GM12878 (cell line): ENCODE data around the gene PCP4L1. TPM values are rescaled to one million over a fixed set of nuclear protein-coding genes. Genes with fewer than 3 reads are reported as not detected.

ENCODE experiments used
- ATF2 ChIP-seq: IDR thresholded peaks from 2 replicates; pipeline ENCODE4 v1.6.1; 2012; ENCODE audit warnings: low read length, inconsistent platforms
- CBFB ChIP-seq: IDR thresholded peaks from 2 replicates; pipeline ENCODE4 v1.6.1; 2016; ENCODE audit warnings: antibody characterized with exemption, low read depth
- CHD2 ChIP-seq: IDR thresholded peaks from 2 replicates; pipeline ENCODE4 v1.6.1; 2011; ENCODE audit warnings: low read depth, low read length, improper control_type of control experiment, borderline replicate concordance
- CREM ChIP-seq: IDR thresholded peaks from 2 replicates; pipeline ENCODE4 v1.6.1; 2014; ENCODE audit warnings: antibody characterized with exemption, low read depth
- EZH2 ChIP-seq: IDR thresholded peaks from 2 replicates; pipeline ENCODE4 v1.6.1; 2012; ENCODE audit warnings: low read depth, mild to moderate bottlenecking, control low read depth, inconsistent platforms, low read length, borderline replicate concordance; ENCODE audit not compliant: control insufficient read depth
- GABPA ChIP-seq: IDR thresholded peaks from 2 replicates; pipeline ENCODE4 v1.6.1; 2014; ENCODE audit warnings: antibody characterized with exemption, low read depth, mild to moderate bottlenecking, inconsistent platforms
- GATAD2B ChIP-seq: fragments of 450-650 bp; conservative IDR thresholded peaks from 2 replicates; pipeline ENCODE4 v1.6.1; 2017; ENCODE audit warnings: low read depth, mild to moderate bottlenecking, moderate library complexity
- HCFC1 ChIP-seq: fragments of 150-350 bp; IDR thresholded peaks from 2 replicates; pipeline ENCODE4 v1.6.1; 2014; ENCODE audit warnings: low read length
- IRF4 ChIP-seq: IDR thresholded peaks from 2 replicates; pipeline ENCODE4 v1.6.1; 2011; ENCODE audit warnings: low read depth, low read length
- KLF5 ChIP-seq: fragments of 450-650 bp; IDR thresholded peaks from 2 replicates; pipeline ENCODE4 v1.6.1; 2014; ENCODE audit warnings: mild to moderate bottlenecking; ENCODE audit not compliant: partially characterized antibody
- MEF2A ChIP-seq: IDR thresholded peaks from 2 replicates; pipeline ENCODE4 v1.6.1; 2011; ENCODE audit warnings: low read depth, mild to moderate bottlenecking, low read length, moderate library complexity; ENCODE audit not compliant: insufficient read depth
- MTA3 ChIP-seq: IDR thresholded peaks from 2 replicates; pipeline ENCODE4 v1.6.1; 2012; ENCODE audit warnings: low read length, inconsistent platforms, borderline replicate concordance
- NBN ChIP-seq: fragments of 450-650 bp; IDR thresholded peaks from 2 replicates; pipeline ENCODE4 v1.6.1; 2016
- PML ChIP-seq: IDR thresholded peaks from 2 replicates; pipeline ENCODE4 v1.6.1; 2012; ENCODE audit warnings: low read length, inconsistent platforms
- POU2F2 ChIP-seq: IDR thresholded peaks from 3 replicates; pipeline ENCODE4 v1.6.1; 2011; ENCODE audit warnings: low read depth, mild to moderate bottlenecking, low read length, borderline replicate concordance
- REST ChIP-seq: IDR thresholded peaks from 2 replicates; pipeline ENCODE4 v1.6.1; 2012; ENCODE audit warnings: mild to moderate bottlenecking, low read depth, low read length
- SMAD5 ChIP-seq: IDR thresholded peaks from 2 replicates; pipeline ENCODE4 v1.6.1; 2016; ENCODE audit warnings: antibody characterized with exemption, low read depth
- SPI1 ChIP-seq: IDR thresholded peaks from 2 replicates; pipeline ENCODE4 v1.6.1; 2011; ENCODE audit warnings: low read depth, mild to moderate bottlenecking, low read length, moderate library complexity, borderline replicate concordance; ENCODE audit not compliant: insufficient read depth
- SREBF1 ChIP-seq: IDR thresholded peaks from 2 replicates; pipeline ENCODE4 v1.6.1; 2012; ENCODE audit warnings: mild to moderate bottlenecking, low read length
- STAT3 ChIP-seq: IDR thresholded peaks from 2 replicates; pipeline ENCODE4 v1.6.1; 2011; ENCODE audit warnings: low read depth, low read length, improper control_type of control experiment
- SUPT20H ChIP-seq: IDR thresholded peaks from 2 replicates; pipeline ENCODE4 v1.6.1; 2011; ENCODE audit warnings: low read depth, mild to moderate bottlenecking, low read length, moderate library complexity, borderline replicate concordance; ENCODE audit not compliant: control insufficient read depth
- TARDBP ChIP-seq: IDR thresholded peaks from 2 replicates; pipeline ENCODE4 v1.6.1; 2016; ENCODE audit warnings: borderline replicate concordance
- YY1 ChIP-seq: IDR thresholded peaks from 2 replicates; pipeline ENCODE4 v1.6.1; 2011; ENCODE audit warnings: low read depth, mild to moderate bottlenecking, low read length
- ZBED1 ChIP-seq: IDR thresholded peaks from 2 replicates; pipeline ENCODE4 v1.6.1; 2016; ENCODE audit warnings: borderline replicate concordance
- ZNF24 ChIP-seq: fragments of 450-650 bp; IDR thresholded peaks from 2 replicates; pipeline ENCODE4 v1.6.1; 2017; ENCODE audit warnings: antibody characterized with exemption, mild to moderate bottlenecking
- ZNF622 ChIP-seq: fragments of 450-650 bp; IDR thresholded peaks from 2 replicates; pipeline ENCODE4 v1.6.1; 2017; ENCODE audit warnings: mild to moderate bottlenecking, inconsistent platforms
- polyA plus RNA-seq, 11 experiments: library from polyadenylated mRNA; depleted of rRNA in 4 of 11; unstranded in 6 of 11; stranded (reverse) in 5 of 11; fragments of >200 nt; fragmentation: Nextera tagmentation in 4 of 11; fragmentation: Illumina TruSeq in 1 of 11; extraction: Ambion mirVana in 4 of 11; extraction: Trizol in 1 of 11; gene quantifications; 1 replicate in 1 of 11; 2 replicates in 10 of 11; pipeline versions ENCODE4 v1.2.1 to v1.2.3, GENCODE V29; 2011 to 2016; ENCODE audit warnings: inconsistent platforms in 2 of 11, missing spikeins in 2 of 11, low read depth in 1 of 11
- total RNA-seq, 4 experiments: library from RNA; depleted of rRNA in 3 of 4; stranded (reverse); fragments of >200 nt in 3 of 4; fragmentation: Illumina TruSeq in 1 of 4; extraction: Trizol in 1 of 4; gene quantifications; 2 replicates each; pipeline versions ENCODE4 v1.2.1 to v1.2.3, GENCODE V29; 2013 to 2021
- TF ChIP-seq, protein P1 (sequence below): fragments of 450-650 bp; conservative IDR thresholded peaks from 2 replicates; pipeline ENCODE4 v1.6.1; 2017; ENCODE audit warnings: mild to moderate bottlenecking, moderate library complexity

Gene PCP4L1
- total and polyA plus RNA-seq, 10 of the 15 experiments (the other 5 are each of a cell fraction or from before 2014, with no cell fraction given) = 1.0 to 5.2 (median 2.8) TPM

GRCh38 chr1:161314201-161314981, 55.8 kb downstream of the PCP4L1 start, which contains the start of gene SDHC (continued):
- TF ChIP-seq GABPA (peak; percentile 89), YY1 (peak; percentile 99), REST (no peak), NBN (0 out of 2 replicates have a peak, but pooled peaks have one; percentile 49), CREM (peak; percentile 95), ZBED1 (no peak), PML (peak; percentile 81), CHD2 (no peak; the same call in 1 of the 2 replicates), POU2F2 (peak; percentile 77; the same call in 1 of the 3 replicates), SREBF1 (no peak), MTA3 (no peak), SPI1 (peak; percentile 49), ZNF24 (no peak), TARDBP (no peak), STAT3 (no peak), IRF4 (0 out of 2 replicates have a peak, but pooled peaks have one; percentile 41), CBFB (peak; percentile 80), KLF5 (peak; percentile 37), HCFC1 (no peak), SUPT20H (no peak), GATAD2B (no peak), ZNF622 (no peak), EZH2 (no peak), MEF2A (no peak), SMAD5 (peak; percentile 65), ATF2 (no peak)
- TF ChIP-seq, protein P1, sequence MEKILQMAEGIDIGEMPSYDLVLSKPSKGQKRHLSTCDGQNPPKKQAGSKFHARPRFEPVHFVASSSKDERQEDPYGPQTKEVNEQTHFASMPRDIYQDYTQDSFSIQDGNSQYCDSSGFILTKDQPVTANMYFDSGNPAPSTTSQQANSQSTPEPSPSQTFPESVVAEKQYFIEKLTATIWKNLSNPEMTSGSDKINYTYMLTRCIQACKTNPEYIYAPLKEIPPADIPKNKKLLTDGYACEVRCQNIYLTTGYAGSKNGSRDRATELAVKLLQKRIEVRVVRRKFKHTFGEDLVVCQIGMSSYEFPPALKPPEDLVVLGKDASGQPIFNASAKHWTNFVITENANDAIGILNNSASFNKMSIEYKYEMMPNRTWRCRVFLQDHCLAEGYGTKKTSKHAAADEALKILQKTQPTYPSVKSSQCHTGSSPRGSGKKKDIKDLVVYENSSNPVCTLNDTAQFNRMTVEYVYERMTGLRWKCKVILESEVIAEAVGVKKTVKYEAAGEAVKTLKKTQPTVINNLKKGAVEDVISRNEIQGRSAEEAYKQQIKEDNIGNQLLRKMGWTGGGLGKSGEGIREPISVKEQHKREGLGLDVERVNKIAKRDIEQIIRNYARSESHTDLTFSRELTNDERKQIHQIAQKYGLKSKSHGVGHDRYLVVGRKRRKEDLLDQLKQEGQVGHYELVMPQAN = peak; percentile 59; the same call in 1 of the 2 replicates
